Measurements from ENCODE around the gene CACNG4. TPM values are rescaled to one million over a fixed set of nuclear protein-coding genes. Genes with fewer than 3 reads are reported as not detected.

Gene CACNG4
- polyA plus RNA-seq, 1 donor from 2014 or later = 32.9 TPM

- TF ChIP-seq REST (IDR thresholded peaks at IDR 0.05; ENCODE audit: borderline replicate concordance) = no peak
- no peak for TF ChIP-seq CTCF (IDR thresholded peaks at IDR 0.05; ENCODE audit: poor library complexity, severe bottlenecking)
- TF ChIP-seq TAF1 (IDR thresholded peaks at IDR 0.05; ENCODE audit: low read depth) = no peak
- TF ChIP-seq EP300 (conservative IDR thresholded peaks at IDR 0.05; ENCODE audit: poor library complexity, severe bottlenecking) = no peak
- TF ChIP-seq MXI1 (conservative IDR thresholded peaks at IDR 0.05; ENCODE audit: poor library complexity, severe bottlenecking) = no peak
- TF ChIP-seq POLR2AphosphoS5 (IDR thresholded peaks at IDR 0.05) = no peak
- TF ChIP-seq SMC3 (conservative IDR thresholded peaks at IDR 0.05; ENCODE audit: poor library complexity) = no peak
- TF ChIP-seq EZH2 (IDR thresholded peaks at IDR 0.05; ENCODE audit: borderline replicate concordance, insufficient read depth, low read length, poor library complexity, severe bottlenecking) = no peak
- TF ChIP-seq RAD21 (conservative IDR thresholded peaks at IDR 0.05) = no peak
Measured at GRCh38 chr17:67041531-67041930, 77.0 kb downstream of the CACNG4 start.

GRCh38 chr17:67041941-67042899 is 77.7 kb downstream of the CACNG4 start:
- peak overlapping the region; percentile 59 for H3K27ac ChIP-seq (ENCODE audit: low read length)
- H3K27me3 ChIP-seq (ENCODE audit: insufficient read depth, low read depth, low read length) = no peaks in the 10 kb centered on the region
- TF ChIP-seq EP300 (conservative IDR thresholded peaks at IDR 0.05; ENCODE audit: poor library complexity, severe bottlenecking) = peak; percentile 85
- no peak for TF ChIP-seq EZH2 (IDR thresholded peaks at IDR 0.05; ENCODE audit: borderline replicate concordance, insufficient read depth, low read length, poor library complexity, severe bottlenecking)
- no peak for TF ChIP-seq TAF1 (IDR thresholded peaks at IDR 0.05; ENCODE audit: low read depth)
- TF ChIP-seq SMC3 (conservative IDR thresholded peaks at IDR 0.05; ENCODE audit: poor library complexity) = no peak
- TF ChIP-seq CTCF (IDR thresholded peaks at IDR 0.05; ENCODE audit: poor library complexity, severe bottlenecking) = no peak
- TF ChIP-seq MXI1 (conservative IDR thresholded peaks at IDR 0.05; ENCODE audit: poor library complexity, severe bottlenecking) = no peak
- TF ChIP-seq RAD21 (conservative IDR thresholded peaks at IDR 0.05) = no peak
- no peak for TF ChIP-seq REST (IDR thresholded peaks at IDR 0.05; ENCODE audit: borderline replicate concordance)
- peak; percentile 76 for TF ChIP-seq POLR2AphosphoS5 (IDR thresholded peaks at IDR 0.05)
- H3K9ac ChIP-seq (ENCODE audit: low read length) = peak overlapping the region; percentile 30
- no peaks in the 10 kb centered on the region for H3F3A ChIP-seq (ENCODE audit: insufficient read depth, low read length, poor library complexity, severe bottlenecking)
- no peak overlapping the region for H2AFZ ChIP-seq (ENCODE audit: low read depth, low read length)
- no peak overlapping the region for H3K4me2 ChIP-seq (ENCODE audit: low read length)
- H3K9me2 ChIP-seq (ENCODE audit: insufficient read depth, low read length) = no peaks in the 10 kb centered on the region
- H3K9me3 ChIP-seq (ENCODE audit: low read length) = no peaks in the 10 kb centered on the region
- H3K36me3 ChIP-seq (ENCODE audit: insufficient read depth, low read length) = no peaks in the 10 kb centered on the region
- peak overlapping the region; percentile 9 for H3K4me3 ChIP-seq (ENCODE audit: low read length)
- H4K20me1 ChIP-seq (ENCODE audit: insufficient read depth) = no peaks in the 10 kb centered on the region
- no peaks in the 10 kb centered on the region for H3K79me2 ChIP-seq (replicated peaks; ENCODE audit: insufficient read depth, low read length)

More at GRCh38 chr17:67041531-67041930, 77.0 kb downstream of the CACNG4 start:
- no peaks in the 10 kb centered on the region for H3K9me2 ChIP-seq (ENCODE audit: insufficient read depth, low read length)
- H3K27ac ChIP-seq (ENCODE audit: low read length) = no peak overlapping the region
- H3K36me3 ChIP-seq (ENCODE audit: insufficient read depth, low read length) = no peaks in the 10 kb centered on the region
- no peak overlapping the region for H3K9ac ChIP-seq (ENCODE audit: low read length)
- no peak overlapping the region for H3K4me3 ChIP-seq (ENCODE audit: low read length)
- H3K27me3 ChIP-seq (ENCODE audit: insufficient read depth, low read depth, low read length) = no peaks in the 10 kb centered on the region
- no peak overlapping the region for H2AFZ ChIP-seq (ENCODE audit: low read depth, low read length)
- H3F3A ChIP-seq (ENCODE audit: insufficient read depth, low read length, poor library complexity, severe bottlenecking) = no peaks in the 10 kb centered on the region
- no peaks in the 10 kb centered on the region for H3K79me2 ChIP-seq (replicated peaks; ENCODE audit: insufficient read depth, low read length)
- H4K20me1 ChIP-seq (ENCODE audit: insufficient read depth) = no peaks in the 10 kb centered on the region
- no peak overlapping the region for H3K4me2 ChIP-seq (ENCODE audit: low read length)
- H3K9me3 ChIP-seq (ENCODE audit: low read length) = no peaks in the 10 kb centered on the region

Data from neural cell (in vitro differentiated cells).